ENCODE data around the gene CFAP69. TPM values are rescaled to one million over a fixed set of nuclear protein-coding genes. Genes with fewer than 3 reads are reported as not detected.

The CFAP69 gene
- total RNA-seq, 1 experiment from 2014 or later = 2.4 TPM

GRCh38 chr7:90242369-90243168, 2.4 kb upstream of the CFAP69 start:
- TF ChIP-seq EZH2 (IDR thresholded peaks at IDR 0.05; ENCODE audit: borderline replicate concordance, low read depth, low read length, poor library complexity, severe bottlenecking) (no peak), CTCF (conservative IDR thresholded peaks at IDR 0.05; ENCODE audit: low read depth, low read length) (no peak)

GRCh38 chr7:90243556-90243955, 1.4 kb upstream of the CFAP69 start:
- POLR2A ChIA-PET (ENCODE audit: low non-redundant PET) = no interaction called here

More at GRCh38 chr7:90242369-90243168, 2.4 kb upstream of the CFAP69 start:
- BruUV-seq (replicated peaks) = no TSS peak
- ChIA-PET POLR2A (ENCODE audit: low non-redundant PET) (no interaction called here), CTCF (no interaction called here)
- Histone ChIP-seq H3K27ac (ENCODE audit: low read depth, low read length, poor library complexity, severe bottlenecking) (no peak overlapping the region), H3K27me3 (replicated peaks; ENCODE audit: insufficient read depth, low read depth, low read length, poor library complexity) (no peaks in the 10 kb centered on the region), H3K36me3 (ENCODE audit: insufficient read depth, low read length, poor library complexity, severe bottlenecking) (peaks cover 14% of the 10 kb centered on the region), H3K9me3 (ENCODE audit: low read depth, low read length, poor library complexity, severe bottlenecking) (no peaks in the 10 kb centered on the region), H3K4me3 (ENCODE audit: low read depth, low read length, poor library complexity, severe bottlenecking) (no peak overlapping the region), H3K4me1 (ENCODE audit: insufficient read depth, low read length, poor library complexity, severe bottlenecking) (peaks cover 4% of the 10 kb centered on the region)
- intact Hi-C loops (cut with micrococcal nuclease; ENCODE audit: unreplicated experiment) = no loop called here
- DNase-seq (ENCODE audit: low spot score) = no peak

GRCh38 chr7:90244565-90244908, 437 bp upstream of the CFAP69 start:
- ChIA-PET POLR2A (ENCODE audit: low non-redundant PET) (no interaction called here), CTCF (no interaction called here)
- BruUV-seq (replicated peaks) = no TSS peak
- Histone ChIP-seq H3K36me3 (ENCODE audit: insufficient read depth, low read length, poor library complexity, severe bottlenecking) (no peaks in the 10 kb centered on the region), H3K9me3 (ENCODE audit: low read depth, low read length, poor library complexity, severe bottlenecking) (no peaks in the 10 kb centered on the region), H3K27ac (ENCODE audit: low read depth, low read length, poor library complexity, severe bottlenecking) (no peak overlapping the region), H3K27me3 (replicated peaks; ENCODE audit: insufficient read depth, low read depth, low read length, poor library complexity) (no peaks in the 10 kb centered on the region), H3K4me3 (ENCODE audit: low read depth, low read length, poor library complexity, severe bottlenecking) (peak overlapping the region; percentile 82), H3K4me1 (ENCODE audit: insufficient read depth, low read length, poor library complexity, severe bottlenecking) (peaks cover 4% of the 10 kb centered on the region)
- intact Hi-C loops (cut with micrococcal nuclease; ENCODE audit: unreplicated experiment) = no loop called here
- DNase-seq (ENCODE audit: low spot score) = no peak
- TF ChIP-seq EZH2 (IDR thresholded peaks at IDR 0.05; ENCODE audit: borderline replicate concordance, low read depth, low read length, poor library complexity, severe bottlenecking) = no peak
- TF ChIP-seq CTCF (conservative IDR thresholded peaks at IDR 0.05; ENCODE audit: low read depth, low read length) = no peak

More at GRCh38 chr7:90243556-90243955, 1.4 kb upstream of the CFAP69 start:
- Histone ChIP-seq H3K4me3 (ENCODE audit: low read depth, low read length, poor library complexity, severe bottlenecking) (no peak overlapping the region), H3K36me3 (ENCODE audit: insufficient read depth, low read length, poor library complexity, severe bottlenecking) (peaks cover 4% of the 10 kb centered on the region), H3K27me3 (replicated peaks; ENCODE audit: insufficient read depth, low read depth, low read length, poor library complexity) (no peaks in the 10 kb centered on the region), H3K9me3 (ENCODE audit: low read depth, low read length, poor library complexity, severe bottlenecking) (no peaks in the 10 kb centered on the region), H3K4me1 (ENCODE audit: insufficient read depth, low read length, poor library complexity, severe bottlenecking) (peaks cover 4% of the 10 kb centered on the region), H3K27ac (ENCODE audit: low read depth, low read length, poor library complexity, severe bottlenecking) (no peak overlapping the region)
- intact Hi-C loops (cut with micrococcal nuclease; ENCODE audit: unreplicated experiment) = no loop called here
- CTCF ChIA-PET = no interaction called here
- no peak for TF ChIP-seq CTCF (conservative IDR thresholded peaks at IDR 0.05; ENCODE audit: low read depth, low read length)
- no peak for TF ChIP-seq EZH2 (IDR thresholded peaks at IDR 0.05; ENCODE audit: borderline replicate concordance, low read depth, low read length, poor library complexity, severe bottlenecking)
- no peak for DNase-seq (ENCODE audit: low spot score)
- no TSS peak for BruUV-seq (replicated peaks)
